ENCODE measurements around the gene SH3TC1. TPM values are rescaled to one million over a fixed set of nuclear protein-coding genes. Genes with fewer than 3 reads are reported as not detected.

The SH3TC1 gene
- polyA plus RNA-seq, 3 donors: 36.9 to 85.7 (median 41.9) TPM

GRCh38 chr4:8185930-8186329 is 13.2 kb upstream of the SH3TC1 start:
- peaks cover 0 to 2% (median 0%) of the 10 kb centered on the region in 7 donors for H3K9me3 Mint-ChIP-seq
- H3K27me3 Mint-ChIP-seq (ENCODE audit: low read depth in 3 of 3): peaks cover 0 to 13% (median 9%) of the 10 kb centered on the region in 3 donors
- H3K79me2 ChIP-seq (ENCODE audit: insufficient read depth, low read length): no peaks in the 10 kb centered on the region
- no peak overlapping the region for H3K27ac ChIP-seq (ENCODE audit: low read depth in 1 of 2, low read length in 2 of 2)
- H3K27me3 ChIP-seq (ENCODE audit: control insufficient read depth in 2 of 2, insufficient read depth in 2 of 2, low read length in 2 of 2): no peaks in the 10 kb centered on the region
- no peaks in the 10 kb centered on the region for H4K20me1 ChIP-seq (ENCODE audit: insufficient read depth, low read length)
- H3K4me2 ChIP-seq (replicated peaks; ENCODE audit: extremely low read depth, low read length, poor library complexity, severe bottlenecking): no peak overlapping the region
- no peak for TF ChIP-seq CTCF (IDR thresholded peaks at IDR 0.05)
- no peaks in the 10 kb centered on the region for H3K9me3 ChIP-seq (replicated peaks in 1 of 2; ENCODE audit: control insufficient read depth in 1 of 2, insufficient read depth in 1 of 2, low read length in 2 of 2)
- DNase-seq: no peak
- H3K36me3 Mint-ChIP-seq: peaks cover 2 to 3% of the 10 kb centered on the region in 2 donors
- H3K4me3 Mint-ChIP-seq: no peak overlapping the region
- no peak overlapping the region for H3K9ac ChIP-seq (ENCODE audit: insufficient read depth, low read length, poor library complexity, severe bottlenecking)
- peaks cover 13 to 19% of the 10 kb centered on the region in 2 donors for H3K4me1 ChIP-seq (ENCODE audit: control insufficient read depth in 1 of 2, insufficient read depth in 2 of 2, low read length in 2 of 2)
- H3K4me1 Mint-ChIP-seq: peaks cover 14% of the 10 kb centered on the region
- intact Hi-C loops (cut with micrococcal nuclease): no loop called here
- H3K4me3 ChIP-seq (replicated peaks in 1 of 3; ENCODE audit: low read depth in 2 of 3, low read length in 3 of 3): no peak overlapping the region
- H3K27ac Mint-ChIP-seq: no peak overlapping the region
- H3K36me3 ChIP-seq (replicated peaks in 1 of 2; ENCODE audit: control insufficient read depth in 1 of 2, insufficient read depth in 2 of 2, low read length in 2 of 2): no peaks in the 10 kb centered on the region
- no peak overlapping the region for H2AFZ ChIP-seq (ENCODE audit: insufficient read depth, low read depth, low read length, poor library complexity, severe bottlenecking)
- WGBS (ENCODE audit: insufficient coverage): 100% methylated on average over 2 of the region's 9 CpGs

GRCh38 chr4:8188085-8188484 is 11.0 kb upstream of the SH3TC1 start:
- peaks cover 32 to 40% of the 10 kb centered on the region in 2 donors for H3K4me1 ChIP-seq (ENCODE audit: control insufficient read depth in 1 of 2, insufficient read depth in 2 of 2, low read length in 2 of 2)
- peaks cover 0 to 13% (median 11%) of the 10 kb centered on the region in 3 donors for H3K27me3 Mint-ChIP-seq (ENCODE audit: low read depth in 3 of 3)
- peaks cover 2 to 4% of the 10 kb centered on the region in 2 donors for H3K36me3 Mint-ChIP-seq
- peaks cover 32% of the 10 kb centered on the region for H3K4me1 Mint-ChIP-seq
- H3K36me3 ChIP-seq (replicated peaks in 1 of 2; ENCODE audit: control insufficient read depth in 1 of 2, insufficient read depth in 2 of 2, low read length in 2 of 2): no peaks in the 10 kb centered on the region
- H4K20me1 ChIP-seq (ENCODE audit: insufficient read depth, low read length): no peaks in the 10 kb centered on the region
- H3K4me2 ChIP-seq (replicated peaks; ENCODE audit: extremely low read depth, low read length, poor library complexity, severe bottlenecking): no peak overlapping the region
- intact Hi-C loops (cut with micrococcal nuclease): no loop called here
- WGBS (ENCODE audit: insufficient coverage): 87% methylated on average over 12 of the region's 12 CpGs
- H3K4me3 Mint-ChIP-seq: no peak overlapping the region
- H3K79me2 ChIP-seq (ENCODE audit: insufficient read depth, low read length): no peaks in the 10 kb centered on the region
- H3K27ac ChIP-seq (ENCODE audit: low read depth in 1 of 2, low read length in 2 of 2): no peak overlapping the region
- H3K9me3 ChIP-seq (replicated peaks in 1 of 2; ENCODE audit: control insufficient read depth in 1 of 2, insufficient read depth in 1 of 2, low read length in 2 of 2): no peaks in the 10 kb centered on the region
- no peak overlapping the region for H3K9ac ChIP-seq (ENCODE audit: insufficient read depth, low read length, poor library complexity, severe bottlenecking)
- H3K27me3 ChIP-seq (ENCODE audit: control insufficient read depth in 2 of 2, insufficient read depth in 2 of 2, low read length in 2 of 2): no peaks in the 10 kb centered on the region
- H2AFZ ChIP-seq (ENCODE audit: insufficient read depth, low read depth, low read length, poor library complexity, severe bottlenecking): no peak overlapping the region
- no peak overlapping the region for H3K4me3 ChIP-seq (replicated peaks in 1 of 3; ENCODE audit: low read depth in 2 of 3, low read length in 3 of 3)
- DNase-seq: no peak
- TF ChIP-seq CTCF (IDR thresholded peaks at IDR 0.05): no peak
- H3K27ac Mint-ChIP-seq: peak overlapping the region in 1 of 7 donors; percentile 66
- H3K9me3 Mint-ChIP-seq: peaks cover 0 to 2% (median 0%) of the 10 kb centered on the region in 7 donors

Data from CD14-positive monocyte (primary cell).